OCI-LY1 (cell line): Measurements from ENCODE around the gene LMF2.
A peak's percentile ranks its signal among the peaks of the same experiment; 100 is the strongest.

ENCODE experiments used
- H2AFZ ChIP-seq: fragments of 200-600 bp; sonication (generic), shearing (Covaris generic); 2 replicates; pipeline ENCODE4 v1.6.0; 2014; ENCODE audit warnings: antibody characterized with exemption, mild to moderate bottlenecking, low read length
- H3F3A ChIP-seq: fragments of 200-600 bp; sonication (generic), shearing (Covaris generic); 2 replicates; pipeline ENCODE4 v1.6.0; 2014; ENCODE audit warnings: mild to moderate bottlenecking, antibody characterized with exemption, low read length, moderate library complexity; ENCODE audit not compliant: insufficient read depth
- H3K27ac ChIP-seq: fragments of 200-600 bp; sonication (generic); 2 replicates; pipeline ENCODE4 v1.5.1; 2014; ENCODE audit warnings: low read length, mixed run types, mild to moderate bottlenecking, low read depth; ENCODE audit not compliant: poor library complexity, severe bottlenecking
- H3K27me3 ChIP-seq: fragments of 200-600 bp; sonication (generic); 2 replicates; pipeline ENCODE4 v1.6.0; 2014; ENCODE audit warnings: antibody characterized with exemption, mild to moderate bottlenecking, low read length, moderate library complexity; ENCODE audit not compliant: insufficient read depth
- H3K36me3 ChIP-seq: fragments of 200-600 bp; sonication (generic); 2 replicates; pipeline ENCODE4 v1.6.1; 2014; ENCODE audit warnings: mild to moderate bottlenecking, antibody characterized with exemption, low read length, moderate library complexity, mixed read lengths; ENCODE audit not compliant: insufficient read depth
- H3K4me1 ChIP-seq: fragments of 200-600 bp; sonication (generic); 2 replicates; pipeline ENCODE4 v1.5.1; 2014; ENCODE audit warnings: mild to moderate bottlenecking, low read length, moderate library complexity; ENCODE audit not compliant: insufficient read depth, severe bottlenecking
- H3K4me2 ChIP-seq: fragments of 200-600 bp; sonication (generic), shearing (Covaris generic); 2 replicates; pipeline ENCODE4 v1.6.1; 2014; ENCODE audit warnings: low read length
- H3K4me3 ChIP-seq: fragments of 200-600 bp; sonication (generic); 2 replicates; pipeline ENCODE4 v1.5.1; 2014; ENCODE audit warnings: low read length, low read depth, mild to moderate bottlenecking, mixed read lengths; ENCODE audit not compliant: poor library complexity, severe bottlenecking
- H3K79me2 ChIP-seq: fragments of 200-600 bp; shearing (Covaris generic); 2 replicates; pipeline ENCODE4 v1.6.1; 2016; ENCODE audit warnings: mixed run types, low read length, mixed read lengths; ENCODE audit not compliant: insufficient read depth
- H3K9ac ChIP-seq: fragments of 200-600 bp; sonication (generic), shearing (Covaris generic); 2 replicates; pipeline ENCODE4 v1.6.1; 2014; ENCODE audit warnings: mild to moderate bottlenecking, low read length, mixed read lengths
- H3K9me2 ChIP-seq: fragments of 200-600 bp; sonication (generic), shearing (Covaris generic); 2 replicates; pipeline ENCODE4 v1.6.1; 2014; ENCODE audit warnings: low read depth, mild to moderate bottlenecking, low read length, mixed read lengths
- H3K9me3 ChIP-seq: fragments of 200-600 bp; shearing (Covaris generic); 2 replicates; pipeline ENCODE4 v1.6.1; 2014; ENCODE audit warnings: low read length, mixed read lengths
- H4K20me1 ChIP-seq: fragments of 200-600 bp; sonication (generic), shearing (Covaris generic); 2 replicates; pipeline ENCODE4 v1.6.0; 2016; ENCODE audit warnings: mild to moderate bottlenecking, low read length; ENCODE audit not compliant: insufficient read depth
- CTCF ChIP-seq: fragments of 200-600 bp; sonication (generic), shearing (Covaris generic); IDR thresholded peaks from 2 replicates; pipeline ENCODE4 v1.5.1; 2017; ENCODE audit warnings: mild to moderate bottlenecking, antibody characterized with exemption, low read length, moderate library complexity, mixed read lengths
- EZH2 ChIP-seq: fragments of 200-600 bp; sonication (generic), shearing (Covaris generic); IDR thresholded peaks from 2 replicates; pipeline ENCODE4 v1.8.0; 2017; ENCODE audit warnings: borderline replicate concordance, mixed run types, mild to moderate bottlenecking, antibody characterized with exemption, low read length, moderate library complexity, mixed read lengths

Gene LMF2

DNA sequence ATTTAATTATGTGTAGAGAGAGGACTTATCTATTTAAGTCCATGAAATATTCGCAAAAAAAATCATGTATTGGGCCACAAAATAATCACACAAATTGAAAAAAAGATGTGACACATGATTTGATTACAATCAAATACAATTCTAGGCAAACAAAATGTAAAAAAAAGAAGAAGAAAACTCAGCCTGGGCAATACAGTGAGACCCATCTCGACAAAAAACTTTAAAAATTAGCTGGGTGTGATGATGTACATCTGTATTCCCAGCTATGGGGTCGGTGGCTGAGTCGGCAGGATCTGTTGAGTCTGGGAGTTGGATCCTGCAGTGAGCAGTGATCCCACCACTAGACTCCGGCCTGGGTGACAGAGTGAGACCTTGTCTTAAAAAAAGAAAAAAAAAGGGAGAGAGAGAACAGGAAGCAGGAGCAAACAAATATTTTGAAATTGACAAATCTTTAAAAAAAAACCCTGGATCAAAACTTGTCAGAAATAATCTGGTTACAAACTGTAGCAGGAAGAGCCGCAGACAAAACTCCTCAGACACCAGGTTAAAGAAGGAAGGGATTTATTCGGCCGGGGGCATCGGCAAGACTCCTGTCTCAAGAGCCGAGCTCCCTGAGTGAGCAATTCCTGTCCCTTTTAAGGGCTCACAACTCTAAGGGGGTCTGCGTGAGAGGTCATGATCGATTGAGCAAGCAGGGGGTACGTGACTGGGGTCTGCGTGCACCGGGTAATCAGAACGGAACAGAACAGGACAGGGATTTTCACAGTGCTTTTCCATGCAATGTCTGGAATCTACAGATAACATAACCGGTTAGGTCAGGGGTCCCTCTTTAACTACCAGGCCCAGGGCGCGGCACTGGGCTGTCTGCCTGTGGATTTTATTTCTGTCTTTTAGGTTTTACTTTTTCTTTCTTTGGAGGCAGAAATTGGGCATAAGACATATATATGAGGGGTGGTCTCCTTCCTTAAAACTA, 25.6 kb upstream of the LMF2 start:
- Histone ChIP-seq H3F3A (peaks cover 8% of the 10 kb centered on the region), H3K9ac (no peak overlapping the region), H3K4me1 (peaks cover 53% of the 10 kb centered on the region), H3K36me3 (no peaks in the 10 kb centered on the region), H2AFZ (no peak overlapping the region), H3K9me3 (no peaks in the 10 kb centered on the region), H3K4me3 (no peak overlapping the region), H3K9me2 (no peaks in the 10 kb centered on the region), H3K79me2 (no peaks in the 10 kb centered on the region), H3K27ac (peak overlapping the region; percentile 85), H3K27me3 (no peaks in the 10 kb centered on the region), H4K20me1 (no peaks in the 10 kb centered on the region), H3K4me2 (no peak overlapping the region)
- no peak for TF ChIP-seq CTCF
- no peak for TF ChIP-seq EZH2

- Histone ChIP-seq H3K27me3 (no peaks in the 10 kb centered on the region), H3F3A (peaks cover 8% of the 10 kb centered on the region)
Observed at GRCh38 chr22:50531962-50532674, 24.6 kb upstream of the LMF2 start.

DNA sequence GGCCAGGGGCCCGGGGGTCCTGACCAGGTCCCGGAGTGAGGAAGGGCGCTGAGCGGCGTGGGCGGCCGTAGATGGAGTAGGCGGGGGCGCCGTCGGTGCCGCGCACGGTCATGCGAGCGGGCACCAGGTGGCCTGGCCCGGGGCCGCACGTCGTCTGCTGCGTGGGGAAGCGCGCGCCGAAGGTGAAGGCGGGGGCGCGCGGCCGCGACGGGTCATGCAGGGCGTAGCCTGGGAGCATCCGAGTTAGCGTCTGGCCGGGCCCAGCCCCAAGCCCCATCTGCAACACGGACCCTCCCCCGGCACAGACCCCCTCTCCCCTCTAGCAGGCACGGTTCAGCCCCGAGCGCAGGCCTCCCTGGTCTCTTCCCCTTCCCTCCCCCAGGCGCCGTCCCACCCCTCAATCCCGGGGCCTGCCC, 24.1 kb upstream of the LMF2 start:
- Histone ChIP-seq H3K4me1 (peaks cover 61% of the 10 kb centered on the region), H2AFZ (no peak overlapping the region), H3K9me2 (no peaks in the 10 kb centered on the region), H3K79me2 (no peaks in the 10 kb centered on the region), H3K27me3 (no peaks in the 10 kb centered on the region), H3K9me3 (no peaks in the 10 kb centered on the region), H3K4me3 (peak overlapping the region; percentile 80), H3K36me3 (no peaks in the 10 kb centered on the region), H3K27ac (peak overlapping the region; percentile 60), H4K20me1 (no peaks in the 10 kb centered on the region), H3K9ac (peak overlapping the region; percentile 83), H3F3A (peaks cover 8% of the 10 kb centered on the region), H3K4me2 (peak overlapping the region; percentile 85)
- TF ChIP-seq EZH2 (no peak), CTCF (no peak)

More at GRCh38 chr22:50531962-50532674, 24.6 kb upstream of the LMF2 start:
- Histone ChIP-seq H3K4me2 (peak overlapping the region; percentile 85), H2AFZ (no peak overlapping the region), H4K20me1 (no peaks in the 10 kb centered on the region), H3K27ac (peak overlapping the region; percentile 34), H3K79me2 (no peaks in the 10 kb centered on the region), H3K4me3 (peak overlapping the region; percentile 80), H3K4me1 (peaks cover 57% of the 10 kb centered on the region), H3K9me3 (no peaks in the 10 kb centered on the region), H3K36me3 (no peaks in the 10 kb centered on the region), H3K9ac (peak overlapping the region; percentile 83; the same call in 1 of the 2 replicates), H3K9me2 (no peaks in the 10 kb centered on the region)
- TF ChIP-seq CTCF (no peak), EZH2 (no peak)
